SK-N-SH treated with all-trans-retinoic acid at 6 μM for 48 hours (cell line): Measurements from ENCODE around the gene CENPB.

Experiments used
- ATAC-seq: fragments of 200-7000 bp; cut with Tn5 transposase; 3 replicates; pipeline ENCODE4 v1.9.1; 2020; ENCODE audit warnings: mild to moderate bottlenecking, moderate library complexity
- ISL1 ChIP-seq: fragments of 250-450 bp; sonication (Bioruptor Pico); IDR thresholded peaks from 2 replicates; pipeline ENCODE4 v2.1.2; 2022; ENCODE audit warnings: mild to moderate bottlenecking, moderate library complexity
- ZNF70 ChIP-seq: fragments of 450-650 bp; formaldehyde crosslinking; IDR thresholded peaks from 2 replicates; pipeline ENCODE4 v1.5.0; 2020; ENCODE audit warnings: mild to moderate bottlenecking, moderate library complexity
- TF ChIP-seq, protein P1 (sequence below): fragments of 250-450 bp; sonication (Bioruptor Pico); IDR thresholded peaks from 2 replicates; pipeline ENCODE4 v1.5.0; 2020; ENCODE audit warnings: mild to moderate bottlenecking, moderate library complexity
- TF ChIP-seq, protein P2 (sequence below): fragments of 250-450 bp; sonication (Bioruptor Pico); IDR thresholded peaks from 2 replicates; pipeline ENCODE4 v1.5.1; 2021; ENCODE audit warnings: mild to moderate bottlenecking, moderate library complexity

Gene CENPB

DNA sequence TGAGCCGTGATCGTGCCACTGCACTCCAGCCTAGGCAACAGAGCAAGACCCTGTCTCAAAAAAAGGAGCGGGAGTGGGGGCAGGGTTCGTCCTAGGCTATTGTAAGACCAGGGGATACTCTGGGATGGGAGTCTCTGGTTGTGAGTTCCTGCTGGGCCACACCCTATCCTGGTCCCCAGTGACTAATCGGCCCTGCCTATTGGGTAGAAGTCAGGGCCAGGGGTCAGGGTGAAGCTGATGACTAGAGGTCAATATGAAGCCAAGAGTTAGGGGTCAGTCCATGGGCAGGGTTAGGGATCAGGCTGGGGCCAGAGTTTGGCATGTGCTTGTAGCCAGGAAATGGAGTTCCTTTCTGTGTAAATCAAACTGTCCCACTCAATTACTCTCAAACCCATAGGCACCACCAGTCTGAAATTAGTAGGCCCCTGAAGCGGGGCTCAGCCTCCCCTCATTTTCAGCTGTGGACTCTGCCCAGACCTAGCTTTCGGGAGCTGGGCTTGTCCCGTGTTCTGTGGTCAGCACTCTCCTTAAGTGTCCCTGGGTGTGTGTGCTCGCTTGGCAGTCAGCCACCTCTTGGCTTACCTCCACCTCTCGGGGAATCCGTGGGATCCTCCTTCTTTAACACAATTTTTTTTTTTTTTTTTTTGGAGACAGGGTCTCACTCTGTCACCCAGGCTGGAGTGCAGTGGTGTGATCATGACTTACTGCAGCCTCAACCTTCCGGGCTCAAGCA, 52.3 kb downstream of the CENPB start:
- ATAC-seq = no peak
- TF ChIP-seq, protein P1, sequence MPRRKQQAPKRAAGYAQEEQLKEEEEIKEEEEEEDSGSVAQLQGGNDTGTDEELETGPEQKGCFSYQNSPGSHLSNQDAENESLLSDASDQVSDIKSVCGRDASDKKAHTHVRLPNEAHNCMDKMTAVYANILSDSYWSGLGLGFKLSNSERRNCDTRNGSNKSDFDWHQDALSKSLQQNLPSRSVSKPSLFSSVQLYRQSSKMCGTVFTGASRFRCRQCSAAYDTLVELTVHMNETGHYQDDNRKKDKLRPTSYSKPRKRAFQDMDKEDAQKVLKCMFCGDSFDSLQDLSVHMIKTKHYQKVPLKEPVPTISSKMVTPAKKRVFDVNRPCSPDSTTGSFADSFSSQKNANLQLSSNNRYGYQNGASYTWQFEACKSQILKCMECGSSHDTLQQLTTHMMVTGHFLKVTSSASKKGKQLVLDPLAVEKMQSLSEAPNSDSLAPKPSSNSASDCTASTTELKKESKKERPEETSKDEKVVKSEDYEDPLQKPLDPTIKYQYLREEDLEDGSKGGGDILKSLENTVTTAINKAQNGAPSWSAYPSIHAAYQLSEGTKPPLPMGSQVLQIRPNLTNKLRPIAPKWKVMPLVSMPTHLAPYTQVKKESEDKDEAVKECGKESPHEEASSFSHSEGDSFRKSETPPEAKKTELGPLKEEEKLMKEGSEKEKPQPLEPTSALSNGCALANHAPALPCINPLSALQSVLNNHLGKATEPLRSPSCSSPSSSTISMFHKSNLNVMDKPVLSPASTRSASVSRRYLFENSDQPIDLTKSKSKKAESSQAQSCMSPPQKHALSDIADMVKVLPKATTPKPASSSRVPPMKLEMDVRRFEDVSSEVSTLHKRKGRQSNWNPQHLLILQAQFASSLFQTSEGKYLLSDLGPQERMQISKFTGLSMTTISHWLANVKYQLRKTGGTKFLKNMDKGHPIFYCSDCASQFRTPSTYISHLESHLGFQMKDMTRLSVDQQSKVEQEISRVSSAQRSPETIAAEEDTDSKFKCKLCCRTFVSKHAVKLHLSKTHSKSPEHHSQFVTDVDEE (CRISPR knock-in tag) = no peak
- TF ChIP-seq, protein P2, sequence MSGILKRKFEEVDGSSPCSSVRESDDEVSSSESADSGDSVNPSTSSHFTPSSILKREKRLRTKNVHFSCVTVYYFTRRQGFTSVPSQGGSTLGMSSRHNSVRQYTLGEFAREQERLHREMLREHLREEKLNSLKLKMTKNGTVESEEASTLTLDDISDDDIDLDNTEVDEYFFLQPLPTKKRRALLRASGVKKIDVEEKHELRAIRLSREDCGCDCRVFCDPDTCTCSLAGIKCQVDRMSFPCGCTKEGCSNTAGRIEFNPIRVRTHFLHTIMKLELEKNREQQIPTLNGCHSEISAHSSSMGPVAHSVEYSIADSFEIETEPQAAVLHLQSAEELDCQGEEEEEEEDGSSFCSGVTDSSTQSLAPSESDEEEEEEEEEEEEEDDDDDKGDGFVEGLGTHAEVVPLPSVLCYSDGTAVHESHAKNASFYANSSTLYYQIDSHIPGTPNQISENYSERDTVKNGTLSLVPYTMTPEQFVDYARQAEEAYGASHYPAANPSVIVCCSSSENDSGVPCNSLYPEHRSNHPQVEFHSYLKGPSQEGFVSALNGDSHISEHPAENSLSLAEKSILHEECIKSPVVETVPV (CRISPR knock-in tag) = no peak
- TF ChIP-seq ZNF70 (CRISPR knock-in tag) (no peak), ISL1 (no peak)
